Lower leg skin (tissue), 4 donors: ENCODE measurements around the gene JAG2. TPM values are rescaled to one million over a fixed set of nuclear protein-coding genes. Genes with fewer than 3 reads are reported as not detected.

Experiments
- DNase-seq, 2 donors: peaks; one replicate each; pipeline ENCODE4 v3.0.0-alpha.2; 2019; ENCODE audit warnings: low spot score in 2 of 2
- H3K4me3 ChIP-seq: fragments of 200-600 bp; sonication (generic); 2 replicates; pipeline ENCODE4 v1.5.1; 2017; ENCODE audit warnings: mild to moderate bottlenecking, low read depth; ENCODE audit not compliant: poor library complexity, severe bottlenecking
- CTCF ChIP-seq, 3 donors: fragments of 450-650 bp; IDR thresholded peaks; one replicate each; pipeline ENCODE4 v1.5.1; 2016; ENCODE audit warnings: antibody characterized with exemption in 3 of 3, mild to moderate bottlenecking in 3 of 3, moderate library complexity in 2 of 3
- POLR2A ChIP-seq, 2 donors: fragments of 450-650 bp; IDR thresholded peaks; one replicate each; pipeline ENCODE4 v1.6.1; 2016 to 2017; ENCODE audit warnings: antibody characterized with exemption in 2 of 2, mild to moderate bottlenecking in 1 of 2, moderate library complexity in 1 of 2
- WGBS, 2 donors: methylation state at CpG; one replicate each; pipeline ENCODE4 v1.1.5; 2018; 5-methylcytosine and 5-hydroxymethylcytosine counted together
- intact Hi-C: fragments of 100-400 bp; cut with DNase I; formaldehyde crosslinking; loops from one replicate; pipeline ENCODE4 v1.15.0; 2023; ENCODE audit warnings: low total_unique reads
- microRNA-seq, 2 donors: library from miRNA; unstranded; fragments of <30 nt; microRNA quantifications; one replicate each; pipeline ENCODE4, GENCODE V29; 2016; ENCODE audit warnings: borderline replicate concordance in 2 of 2, borderline number of aligned reads in 1 of 2
- total RNA-seq, 4 donors: library from RNA; depleted of rRNA; stranded (reverse); fragments of >200 nt; gene quantifications; one replicate each; pipeline ENCODE4 v1.1.0, GENCODE V29; 2016

The JAG2 gene
- total RNA-seq, 4 donors from 2014 or later: 50.4 to 96.1 (median 63.1) TPM

- 21 to 26% methylated on average over 14 to 18 of the region's 19 CpGs for WGBS, 2 donors
- TF ChIP-seq POLR2A (IDR thresholded peaks at IDR 0.05) (no peak), CTCF (IDR thresholded peaks at IDR 0.05) (no peak)
- intact Hi-C loops: loop anchor here (10.0 kb wide), 2 partner anchors 73 to 263 kb away; partner anchors contain the start of gene JAG2
- peak; percentile 78 to 95 for DNase-seq
- no peak overlapping the region for H3K4me3 ChIP-seq
These were observed 76.9 kb downstream of the JAG2 start for GRCh38 chr14:105091517-105092170.

- DNase-seq: peak; percentile 24 to 86
- no peak overlapping the region for H3K4me3 ChIP-seq
- no peak for TF ChIP-seq POLR2A (IDR thresholded peaks at IDR 0.05)
- TF ChIP-seq CTCF (IDR thresholded peaks at IDR 0.05): no peak
- 35 to 42% methylated on average over 5 to 6 of the region's 9 CpGs for WGBS, 2 donors
- intact Hi-C loops: loop anchor here (10.0 kb wide), 2 partner anchors 74 to 264 kb away; partner anchors contain the start of gene JAG2
These were observed 77.5 kb downstream of the JAG2 start for GRCh38 chr14:105091054-105091516.

Small RNA genes lying within 50 kb of the gene (microRNA-seq; reads per million reads assigned to microRNA genes)
- gene MIR6765: 0 reads per million in 2 donors

Other genes starting within 250 kb of the JAG2 start
- gene PLD4, start 243.9 kb downstream of the JAG2 start, total RNA-seq: 1 to 10 TPM in 3 of 4 donors, under 1 TPM in 1; 0.84 to 2.6 (median 1.2) TPM
- gene AHNAK2, start 190.4 kb downstream of the JAG2 start, total RNA-seq: 100 to 1,000 TPM; 671 to 950 (median 756) TPM
- gene CLBA1, start 183.0 kb downstream of the JAG2 start, total RNA-seq: 10 to 100 TPM in 1 of 4 donors, 1 to 10 TPM in 3; 2.2 to 11.7 (median 6.5) TPM
- 10 to 100 TPM; 39.3 to 45.7 (median 41.5) TPM for gene CDCA4, start 147.7 kb downstream of the JAG2 start, total RNA-seq
- gene GPR132, start 103.3 kb downstream of the JAG2 start, total RNA-seq: 1 to 10 TPM in 3 of 4 donors, under 1 TPM in 1; 0.84 to 1.3 (median 1.1) TPM
- 10 to 100 TPM; 12.9 to 19.4 (median 15.7) TPM for gene NUDT14, start 12.5 kb upstream of the JAG2 start, total RNA-seq
- gene BTBD6, start 79.8 kb upstream of the JAG2 start, total RNA-seq: 10 to 100 TPM; 44.5 to 70.6 (median 62.6) TPM
- gene BRF1, start 132.2 kb upstream of the JAG2 start, total RNA-seq: 10 to 100 TPM; 32.7 to 74.5 (median 43.0) TPM
- gene PACS2, start 146.0 kb upstream of the JAG2 start, total RNA-seq: 10 to 100 TPM; 25.9 to 75.1 (median 54.3) TPM
- gene TEX22, start 229.8 kb upstream of the JAG2 start, total RNA-seq: under 1 TPM in 2 of 4 donors, not detected in 2; 0.17 to 0.34 TPM